Measurements from ENCODE around the gene ARFIP1.

The ARFIP1 gene

GRCh38 chr4:152939621-152940020 is 159.9 kb downstream of the ARFIP1 start:
- no peak for DNase-seq (ENCODE audit: low spot score)

GRCh38 chr4:152940461-152940860 is 160.7 kb downstream of the ARFIP1 start:
- no peak for DNase-seq (ENCODE audit: low spot score)

GRCh38 chr4:152941411-152941810 is 161.7 kb downstream of the ARFIP1 start:
- no peak for DNase-seq (ENCODE audit: low spot score)

DNA sequence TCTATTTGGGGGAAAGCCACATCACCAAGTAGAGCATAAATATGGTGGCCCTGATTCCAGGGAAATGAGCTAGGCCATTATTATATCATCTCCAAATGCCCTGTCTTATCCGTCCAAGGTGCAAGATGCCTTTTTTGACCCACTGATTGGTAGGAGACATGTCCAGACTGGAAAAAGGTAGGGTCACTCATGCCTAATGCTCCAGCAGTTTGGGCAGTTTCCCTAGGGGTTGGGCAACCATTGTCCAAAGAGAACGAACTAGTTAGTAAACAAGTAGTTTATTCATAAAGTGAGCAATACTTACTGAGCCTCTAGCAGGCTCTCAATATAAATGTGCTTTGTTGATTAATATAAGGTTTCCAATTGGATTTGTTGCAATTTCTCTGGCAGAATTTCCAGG is 162.6 kb downstream of the ARFIP1 start:
- DNase-seq (ENCODE audit: low spot score) = no peak

GRCh38 chr4:152943672-152944071 is 163.9 kb downstream of the ARFIP1 start:
- no peak for DNase-seq (ENCODE audit: low spot score)

GRCh38 chr4:152944666-152945320 is 165.0 kb downstream of the ARFIP1 start:
- no peak for DNase-seq (ENCODE audit: low spot score)

DNA sequence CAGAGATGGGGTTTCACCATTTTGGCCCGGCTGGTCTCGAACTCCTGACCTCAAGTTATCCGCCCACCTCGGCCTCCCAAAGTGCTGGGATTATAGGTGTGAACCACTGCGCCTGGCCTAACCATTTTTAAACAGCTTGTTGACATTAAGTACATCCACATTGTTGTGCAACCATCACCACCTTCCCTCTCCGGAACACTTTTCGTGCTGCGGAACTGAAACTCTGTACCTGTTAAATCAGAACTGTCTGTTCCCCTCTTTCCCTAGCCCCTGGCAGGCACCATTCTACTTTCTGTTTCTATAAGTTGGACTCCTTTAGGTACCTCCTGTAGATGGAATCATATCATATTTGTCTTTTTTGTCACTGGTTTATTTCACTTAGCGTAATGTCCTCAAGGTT is 165.9 kb downstream of the ARFIP1 start:
- no peak for DNase-seq (ENCODE audit: low spot score)

DNA sequence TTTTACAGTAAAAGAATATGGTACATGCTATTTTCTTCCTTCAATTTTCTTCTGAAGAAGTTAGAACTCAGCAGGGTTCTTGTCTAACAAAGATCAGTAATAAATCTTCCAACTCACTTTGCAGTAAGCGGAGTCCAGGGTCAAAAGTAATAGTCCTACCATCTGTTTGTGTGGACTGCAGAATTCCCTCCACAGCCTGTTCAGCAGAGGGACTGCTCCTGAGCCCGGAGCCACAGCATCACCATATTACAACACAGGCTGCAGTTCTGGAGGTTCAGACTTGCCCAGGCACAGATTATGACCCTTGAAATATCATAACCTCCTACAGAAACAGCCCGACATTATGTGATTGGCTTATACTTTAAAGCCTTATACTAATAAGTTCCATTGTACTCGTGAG is 166.7 kb downstream of the ARFIP1 start:
- DNase-seq (ENCODE audit: low spot score) = no peak

- no peak for DNase-seq (ENCODE audit: low spot score)
Measured at GRCh38 chr4:152947311-152947710, 167.6 kb downstream of the ARFIP1 start.

GRCh38 chr4:152949930-152950329 is 170.2 kb downstream of the ARFIP1 start:
- no peak for DNase-seq (ENCODE audit: low spot score)

DNA sequence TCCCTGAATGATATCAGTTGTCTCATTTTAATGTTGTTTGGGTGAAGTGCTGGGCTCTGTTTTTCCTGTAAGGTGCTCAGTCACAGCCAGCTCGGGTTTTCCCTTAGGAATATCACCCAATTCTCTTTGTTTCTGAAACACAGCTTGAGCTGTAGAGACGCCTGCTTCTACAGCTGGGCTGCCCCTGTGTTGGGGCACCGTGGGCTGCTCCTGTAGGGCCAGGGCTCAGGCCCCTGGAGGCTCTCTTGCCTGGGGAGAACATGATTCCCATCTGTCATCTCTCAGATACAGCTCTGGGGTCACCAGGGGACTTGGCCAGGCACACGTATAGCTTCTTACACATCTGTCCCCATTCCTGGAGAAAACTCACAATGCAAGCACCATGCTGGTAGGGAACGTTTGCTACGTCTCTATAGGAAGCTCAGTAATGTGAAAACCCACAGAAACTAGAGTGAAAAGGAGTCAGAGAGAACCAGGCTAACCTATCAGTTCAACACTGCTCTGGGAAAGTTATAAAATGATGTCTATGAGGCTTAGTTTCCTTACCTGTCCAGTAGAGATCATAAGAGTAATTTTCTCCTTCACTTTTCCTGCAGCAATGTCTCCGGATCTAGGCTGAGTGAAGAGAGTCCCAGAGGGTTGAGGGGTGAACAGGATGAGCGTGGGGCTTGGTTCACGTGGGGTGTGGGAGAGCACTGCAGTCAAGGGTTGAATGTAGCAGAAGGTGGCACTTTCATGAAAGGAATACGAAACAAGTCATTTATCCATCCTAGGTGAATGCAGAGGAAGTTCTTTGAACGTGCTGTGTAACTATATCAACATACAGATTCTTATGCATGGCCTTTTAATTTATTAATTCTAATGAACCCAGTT is 170.9 kb downstream of the ARFIP1 start:
- no peak for DNase-seq (ENCODE audit: low spot score)

- no peak for DNase-seq (ENCODE audit: low spot score)
Measured at GRCh38 chr4:152951348-152951747, 171.6 kb downstream of the ARFIP1 start.

- no peak for DNase-seq (ENCODE audit: low spot score)
Measured at GRCh38 chr4:152953514-152953913, 173.8 kb downstream of the ARFIP1 start.

DNA sequence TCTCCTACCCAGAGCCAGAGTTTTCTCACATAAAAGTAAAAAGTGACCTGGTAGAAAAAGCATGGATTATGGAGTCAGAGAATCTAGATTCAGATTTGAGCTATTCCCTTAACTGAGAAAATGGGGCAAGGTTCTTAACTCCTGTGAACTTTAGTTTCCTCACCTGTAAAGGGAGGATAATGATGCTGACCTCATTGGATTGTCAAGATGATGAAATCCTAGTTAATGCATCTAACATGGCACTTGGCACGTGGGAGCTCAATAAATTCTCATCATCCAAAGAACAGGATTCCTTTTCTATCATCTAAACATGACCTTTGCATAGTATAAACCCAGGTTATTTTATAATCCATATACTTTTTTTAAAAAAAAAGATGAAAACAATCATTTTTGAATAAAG is 175.0 kb downstream of the ARFIP1 start:
- DNase-seq (ENCODE audit: low spot score) = no peak

- no peak for DNase-seq (ENCODE audit: low spot score)
Measured at GRCh38 chr4:152956147-152956546, 176.4 kb downstream of the ARFIP1 start.

- no peak for DNase-seq (ENCODE audit: low spot score)
Measured at GRCh38 chr4:152956650-152957436, 177.1 kb downstream of the ARFIP1 start.

DNA sequence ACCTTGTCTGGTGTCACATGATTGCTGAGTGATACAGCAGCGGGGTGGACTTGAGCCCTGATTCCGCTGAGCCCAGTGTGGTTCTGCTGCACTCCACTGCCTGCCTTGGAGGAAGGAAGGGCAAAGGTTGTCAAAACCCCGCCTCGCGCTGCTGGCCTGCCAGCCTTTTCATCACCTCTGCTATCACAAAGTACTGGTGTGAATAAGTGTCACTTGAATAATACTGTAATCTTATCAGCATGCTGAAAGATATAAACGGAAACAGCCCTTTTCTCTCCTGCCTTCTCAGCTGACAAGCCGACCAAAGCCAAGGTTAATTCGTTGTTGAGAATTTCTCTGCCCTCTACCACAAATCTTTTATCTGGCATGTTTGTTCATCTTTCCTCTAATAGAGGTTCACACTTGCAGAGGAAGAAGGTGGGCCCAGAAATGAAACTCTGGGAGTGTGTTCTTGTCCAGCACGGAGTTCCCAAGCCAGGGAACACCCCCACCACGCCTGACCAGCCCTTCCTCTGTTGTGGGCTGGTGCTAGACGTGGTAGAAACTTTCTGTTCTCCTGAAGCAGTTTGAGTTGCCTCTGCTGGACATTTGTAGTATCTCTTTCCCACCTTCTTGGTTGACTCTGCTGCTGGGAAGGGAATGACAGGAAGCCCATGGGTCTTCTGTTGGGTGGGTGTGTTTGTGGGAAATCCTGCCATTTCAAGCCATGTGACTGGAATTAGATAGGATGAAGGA is 177.8 kb downstream of the ARFIP1 start:
- DNase-seq (ENCODE audit: low spot score) = no peak

- no peak for DNase-seq (ENCODE audit: low spot score)
Measured at GRCh38 chr4:152959080-152959479, 179.3 kb downstream of the ARFIP1 start.

GRCh38 chr4:152960082-152960481 is 180.3 kb downstream of the ARFIP1 start:
- no peak for DNase-seq (ENCODE audit: low spot score)

- no peak for DNase-seq (ENCODE audit: low spot score)
Measured at GRCh38 chr4:152961014-152961772, 181.4 kb downstream of the ARFIP1 start.

- DNase-seq (ENCODE audit: low spot score) = no peak
Measured at GRCh38 chr4:152961773-152962115, 182.0 kb downstream of the ARFIP1 start.
